H1 (cell line): Measurements from ENCODE around the gene FAM111A. TPM values are rescaled to one million over a fixed set of nuclear protein-coding genes. Genes with fewer than 3 reads are reported as not detected.

Source experiments
- CTCF ChIA-PET: fragments of 300-600 bp; sonication (Branson Sonifier 250); formaldehyde crosslinking; loops from one replicate; lab custom pipeline; 2021; ENCODE audit not compliant: partially characterized antibody; lab: Charles Lee
- POLR2A ChIA-PET: fragments of 300-600 bp; sonication (Branson Sonifier 250); formaldehyde crosslinking; loops from one replicate; lab custom pipeline; 2021; ENCODE audit warnings: inconsistent platforms; ENCODE audit not compliant: partially characterized antibody; lab: Charles Lee
- DNase-seq, 2 experiments: peaks; one replicate each; pipeline versions ENCODE4 v3.0.0 to v3.0.0-alpha.2; 2010 to 2022; ENCODE audit warnings: low spot score in 2 of 2, low read depth in 1 of 2, mixed read lengths in 1 of 2
- FAIRE-seq: peaks from 2 replicates; lab custom pipeline; 2011; peaks lifted over from hg19 to GRCh38; lab: Jason Lieb, UNC
- H2AFZ ChIP-seq: 2 replicates; pipeline ENCODE4 v1.8.1; 2012; ENCODE audit warnings: low read length, inconsistent platforms
- H2AK5ac ChIP-seq: 2 replicates; pipeline ENCODE4 v1.6.1; 2013; ENCODE audit warnings: low read depth, low read length
- H2BK120ac ChIP-seq: replicated peaks from 2 replicates; pipeline ENCODE3; 2013; ENCODE audit warnings: low read depth, low read length, inconsistent platforms
- H2BK12ac ChIP-seq: 2 replicates; pipeline ENCODE4 v1.6.1; 2013; ENCODE audit warnings: low read depth, low read length
- H2BK15ac ChIP-seq: 2 replicates; pipeline ENCODE4 v1.6.1; 2013; ENCODE audit warnings: low read length
- H2BK20ac ChIP-seq: 2 replicates; pipeline ENCODE4 v1.6.1; 2013; ENCODE audit warnings: low read length
- H2BK5ac ChIP-seq: 2 replicates; pipeline ENCODE4 v1.6.1; 2013; ENCODE audit warnings: low read depth, low read length
- H3K14ac ChIP-seq: 2 replicates; pipeline ENCODE4 v1.6.1; 2013; ENCODE audit warnings: inconsistent platforms; ENCODE audit not compliant: insufficient read length
- H3K18ac ChIP-seq: 2 replicates; pipeline ENCODE4 v1.6.1; 2013; ENCODE audit warnings: low read length; ENCODE audit errors: extremely low read depth
- H3K23ac ChIP-seq: 2 replicates; pipeline ENCODE4 v1.6.1; 2013; ENCODE audit warnings: inconsistent platforms; ENCODE audit not compliant: insufficient read length
- H3K23me2 ChIP-seq: 2 replicates; pipeline ENCODE4 v1.6.1; 2013; ENCODE audit warnings: low read depth, low read length
- H3K27ac ChIP-seq: 2 replicates; pipeline ENCODE4 v1.6.1; 2011; ENCODE audit warnings: low read depth, low read length, inconsistent platforms
- H3K27me3 ChIP-seq, 4 experiments: replicated peaks in 1 of 4; 1 replicate in 1 of 4; 2 replicates in 3 of 4; pipeline versions ENCODE4 v1.6.1 to v1.8.1; 2011 to 2013; ENCODE audit warnings: low read length in 3 of 4, mild to moderate bottlenecking in 3 of 4, inconsistent platforms in 2 of 4, mixed read lengths in 2 of 4, moderate library complexity in 1 of 4; ENCODE audit not compliant: control insufficient read depth in 3 of 4, insufficient read depth in 3 of 4; ENCODE audit errors: extremely low read depth in 1 of 4
- H3K36me3 ChIP-seq, 4 experiments: 2 replicates each; pipeline versions ENCODE4 v1.6.1 to v1.8.1; 2011 to 2013; ENCODE audit warnings: mild to moderate bottlenecking in 4 of 4, low read length in 3 of 4, moderate library complexity in 2 of 4, control low read depth in 1 of 4, inconsistent platforms in 1 of 4; ENCODE audit not compliant: insufficient read depth in 4 of 4, control insufficient read depth in 2 of 4
- H3K4ac ChIP-seq: replicated peaks from 2 replicates; pipeline ENCODE3; 2013; ENCODE audit warnings: low read length, low read depth, mixed read lengths, inconsistent platforms; ENCODE audit not compliant: insufficient read length
- H3K4me1 ChIP-seq, 4 experiments: replicated peaks in 1 of 4; 1 replicate in 1 of 4; 2 replicates in 3 of 4; pipeline versions ENCODE4 v1.6.1 to v1.8.1; 2011 to 2013; ENCODE audit warnings: low read length in 3 of 4, inconsistent platforms in 2 of 4, mixed read lengths in 1 of 4; ENCODE audit not compliant: insufficient read depth in 4 of 4, control insufficient read depth in 3 of 4
- H3K4me2 ChIP-seq, 2 experiments: 2 replicates each; pipeline versions ENCODE4 v1.6.1 to v1.8.1; 2011 to 2013; ENCODE audit warnings: low read depth in 2 of 2, low read length in 2 of 2, control low read depth in 1 of 2, inconsistent platforms in 1 of 2, mild to moderate bottlenecking in 1 of 2; ENCODE audit not compliant: insufficient read depth in 1 of 2
- H3K4me3 ChIP-seq, 4 experiments: fragments of 200-600, 300-600 bp in 1 of 4; sonication (generic), shearing (Covaris generic), sonication (Bioruptor Twin) in 1 of 4; 2 replicates each; pipeline versions ENCODE4 v1.5.1 to v1.8.1; 2011 to 2016; ENCODE audit warnings: low read length in 4 of 4, low read depth in 3 of 4, control low read depth in 2 of 4, inconsistent platforms in 2 of 4, mild to moderate bottlenecking in 2 of 4, mixed read lengths in 1 of 4, moderate library complexity in 1 of 4; ENCODE audit not compliant: insufficient read depth in 2 of 4; ENCODE audit errors: extremely low read depth in 1 of 4
- H3K56ac ChIP-seq: replicated peaks from 2 replicates; pipeline ENCODE3; 2013; ENCODE audit warnings: low read depth, mild to moderate bottlenecking, mixed read lengths, low read length, inconsistent platforms; ENCODE audit not compliant: insufficient read length
- H3K79me1 ChIP-seq: 2 replicates; pipeline ENCODE4 v1.6.1; 2013; ENCODE audit warnings: low read depth, low read length, control low read depth
- H3K79me2 ChIP-seq, 2 experiments: 2 replicates each; pipeline versions ENCODE4 v1.6.1 to v1.8.1; 2012 to 2013; ENCODE audit warnings: low read length in 2 of 2, mild to moderate bottlenecking in 2 of 2, inconsistent platforms in 1 of 2; ENCODE audit not compliant: insufficient read depth in 2 of 2, control insufficient read depth in 1 of 2
- H3K9ac ChIP-seq, 4 experiments: replicated peaks in 1 of 4; 1 replicate in 1 of 4; 2 replicates in 3 of 4; pipeline versions ENCODE4 v1.6.1 to v1.8.1; 2011 to 2013; ENCODE audit warnings: low read depth in 3 of 4, low read length in 3 of 4, control low read depth in 2 of 4, mild to moderate bottlenecking in 2 of 4, moderate library complexity in 2 of 4, inconsistent platforms in 1 of 4; ENCODE audit errors: extremely low read depth in 1 of 4
- H3K9me3 ChIP-seq, 2 experiments: 2 replicates each; pipeline versions ENCODE4 v1.6.1 to v1.8.1; 2012 to 2013; ENCODE audit warnings: mild to moderate bottlenecking in 2 of 2, moderate library complexity in 2 of 2, control low read depth in 1 of 2, inconsistent platforms in 1 of 2, low read depth in 1 of 2, low read length in 1 of 2, mixed read lengths in 1 of 2; ENCODE audit not compliant: insufficient read depth in 2 of 2
- H4K20me1 ChIP-seq, 2 experiments: replicated peaks in 1 of 2; 2 replicates each; pipeline versions ENCODE3 to v1.8.1; 2011 to 2013; ENCODE audit warnings: inconsistent platforms in 2 of 2, low read length in 2 of 2, mild to moderate bottlenecking in 1 of 2; ENCODE audit not compliant: insufficient read depth in 2 of 2, control insufficient read depth in 1 of 2
- H4K5ac ChIP-seq: 2 replicates; pipeline ENCODE4 v1.6.1; 2013; ENCODE audit warnings: low read length, low read depth, mixed read lengths, inconsistent platforms; ENCODE audit not compliant: insufficient read length
- H4K8ac ChIP-seq: 2 replicates; pipeline ENCODE4 v1.8.0; 2013; ENCODE audit warnings: mild to moderate bottlenecking, moderate library complexity, low read length, inconsistent platforms; ENCODE audit not compliant: insufficient read depth; ENCODE audit errors: extremely low read depth
- H4K91ac ChIP-seq: replicated peaks from 2 replicates; pipeline ENCODE3; 2013; ENCODE audit warnings: low read length, mixed read lengths, inconsistent platforms; ENCODE audit not compliant: insufficient read length
- BRCA1 ChIP-seq: IDR thresholded peaks from 2 replicates; pipeline ENCODE4 v1.6.1; 2012; ENCODE audit warnings: low read depth, low read length, improper control_type of control experiment
- CREB1 ChIP-seq: IDR thresholded peaks from 2 replicates; pipeline ENCODE4 v1.6.1; 2012; ENCODE audit warnings: inconsistent platforms
- E2F6 ChIP-seq: IDR thresholded peaks from 2 replicates; pipeline ENCODE4 v1.6.1; 2012; ENCODE audit warnings: inconsistent platforms
- FOSL1 ChIP-seq: IDR thresholded peaks from 2 replicates; pipeline ENCODE4 v1.6.1; 2011; ENCODE audit warnings: mild to moderate bottlenecking, low read depth, low read length, moderate library complexity; ENCODE audit not compliant: insufficient read depth
- HDAC2 ChIP-seq, 2 experiments: fragments of 300-600 bp in 1 of 2; sonication (generic) in 1 of 2; IDR thresholded peaks; 2 replicates each; pipeline ENCODE4 v1.6.1; 2011 to 2012; ENCODE audit warnings: low read depth in 2 of 2, low read length in 2 of 2, mild to moderate bottlenecking in 2 of 2, moderate library complexity in 2 of 2, borderline replicate concordance in 1 of 2, inconsistent platforms in 1 of 2
- JUN ChIP-seq: IDR thresholded peaks from 2 replicates; pipeline ENCODE4 v1.6.1; 2011; ENCODE audit warnings: low read depth, mild to moderate bottlenecking, improper control_type of control experiment, low read length
- KDM1A ChIP-seq: fragments of 200-600, 300-600 bp; sonication (generic); IDR thresholded peaks from 2 replicates; pipeline ENCODE4 v1.7.1; 2016; ENCODE audit warnings: mild to moderate bottlenecking, low read length, borderline replicate concordance
- NRF1 ChIP-seq: IDR thresholded peaks from 2 replicates; pipeline ENCODE4 v1.6.1; 2011; ENCODE audit warnings: mild to moderate bottlenecking, low read depth, low read length, improper control_type of control experiment
- RXRA ChIP-seq: IDR thresholded peaks from 2 replicates; pipeline ENCODE4 v1.6.1; 2011; ENCODE audit warnings: low read depth, mild to moderate bottlenecking, low read length, moderate library complexity; ENCODE audit not compliant: insufficient read depth
- SAP30 ChIP-seq: fragments of 300-600 bp; sonication (generic); IDR thresholded peaks from 2 replicates; pipeline ENCODE4 v1.7.1; 2012; ENCODE audit warnings: low read length, moderate library complexity, mild to moderate bottlenecking, inconsistent platforms; ENCODE audit not compliant: insufficient read depth, insufficient replicate concordance
- SP4 ChIP-seq: IDR thresholded peaks from 2 replicates; pipeline ENCODE4 v1.6.1; 2012; ENCODE audit warnings: low read length, inconsistent platforms
- WGBS, 2 experiments: shearing (Covaris generic) in 1 of 2; methylation state at CpG; one replicate each; pipeline versions ENCODE4 v1.1.6 to v1.1.7; 2013 to 2015; ENCODE audit warnings: low lambda C conversion rate in 2 of 2, mixed read lengths in 2 of 2, inconsistent platforms in 1 of 2, low coverage in 1 of 2, missing lambda C conversion rate in 1 of 2; ENCODE audit not compliant: insufficient replicate concordance in 2 of 2, insufficient coverage in 1 of 2, insufficient read length in 1 of 2; ENCODE audit errors: extremely low coverage in 1 of 2, missing lambda C conversion rate in 1 of 2; 5-methylcytosine and 5-hydroxymethylcytosine counted together
- polyA plus RNA-seq, 7 experiments: library from polyadenylated mRNA; depleted of rRNA in 3 of 7; stranded (reverse) in 5 of 7; unstranded in 2 of 7; fragments of >200 nt in 5 of 7; fragments of 200-250 nt in 2 of 7; gene quantifications; 1 replicate in 5 of 7; 2 replicates in 1 of 7; 4 replicates in 1 of 7; pipeline versions ENCODE4 v1.2.1 to v1.2.3, GENCODE V29; 2011 to 2013; ENCODE audit warnings: missing spikeins in 2 of 7, mixed read lengths in 2 of 7
- total RNA-seq: library from RNA; stranded (reverse); fragmentation: NEBNext Ultra II Directional; extraction: Animal tissue kit (Norgen Biotek cat#: 25700); gene quantifications from 2 replicates; pipeline ENCODE4 v1.2.1, GENCODE V29; 2021

FAM111A gene
- total and polyA plus RNA-seq, 2 of the 8 experiments (the other 6 are each of a cell fraction or from before 2014, with no cell fraction given), result 10.2 to 29.9 TPM

- Histone ChIP-seq H2BK5ac (0 out of 2 replicates have a peak overlapping the region, but pooled peaks have one; percentile 1), H3K14ac (no peak overlapping the region), H3K4me3 (no peak overlapping the region), H3K27ac (no peak overlapping the region), H2AFZ (no peak overlapping the region), H2BK20ac (no peak overlapping the region), H2BK120ac (no peak overlapping the region), H3K4me1 (peaks cover 0 to 12% (median 5%) of the 10 kb centered on the region in 4 experiments; a peak in 3 of 7 replicates), H3K56ac (no peak overlapping the region), H3K4ac (no peak overlapping the region), H2BK12ac (no peak overlapping the region), H3K79me2 (peaks cover 0 to 5% of the 10 kb centered on the region in 2 experiments; a peak in 1 of 4 replicates), H2BK15ac (no peak overlapping the region), H3K36me3 (peaks cover 0 to 11% (median 2%) of the 10 kb centered on the region in 4 experiments; a peak in 4 of 8 replicates), H4K8ac (no peak overlapping the region; the same call in 1 of the 2 replicates), H3K23me2 (no peaks in the 10 kb centered on the region), H3K27me3 (no peaks in the 10 kb centered on the region), H2AK5ac (no peak overlapping the region), H3K4me2 (no peak overlapping the region), H3K18ac (no peak overlapping the region), H4K91ac (no peak overlapping the region), H3K9ac (no peak overlapping the region; a peak in 1 of 7 replicates), H3K9me3 (no peaks in the 10 kb centered on the region), H4K5ac (no peak overlapping the region), H4K20me1 (peaks cover 2 to 3% of the 10 kb centered on the region in 2 experiments), H3K23ac (no peak overlapping the region), H3K79me1 (peaks cover 6% of the 10 kb centered on the region; the same call in 1 of the 2 replicates)
- DNase-seq, result peak in 1 of 2 experiments; percentile 50
- ChIA-PET POLR2A (interaction anchor here (1.0 to 9.4 kb wide), 2 partner anchors 9 to 10 kb away, joined by 3 to 79 read pairs; partner anchors contain the start of gene DTX4), CTCF (interaction anchor here (0.6 to 9.5 kb wide), 20 partner anchors 10 to 338 kb away, joined by 3 to 201 read pairs (median 4); partner anchors contain the start of gene DTX4)
- 92% methylated on average over 33 of the region's 33 CpGs; no CpG with 5 or more reads in 1 of the 2 experiments for WGBS, 2 experiments
- FAIRE-seq, result no peak
- TF ChIP-seq SAP30 (no peak), RXRA (no peak), NRF1 (no peak), CREB1 (no peak), KDM1A (no peak), FOSL1 (no peak), JUN (no peak), BRCA1 (no peak), HDAC2 (IDR thresholded peaks at IDR 0.05; ENCODE audit: borderline replicate concordance in 1 of 2, low read depth in 2 of 2, low read length in 2 of 2) (no peak), SP4 (no peak), E2F6 (no peak)
Measured at GRCh38 chr11:59181746-59182456, 39.2 kb downstream of the FAM111A start.
